CD8-positive, alpha-beta memory T cell (primary cell): Measurements from ENCODE around the gene ADGRB3. TPM values are rescaled to one million over a fixed set of nuclear protein-coding genes. Genes with fewer than 3 reads are reported as not detected.

Source experiments
- CTCF ChIA-PET: fragments of 350-600 bp; sonication (Branson Sonifier 250); formaldehyde crosslinking; loops from one replicate; lab custom pipeline; 2021; ENCODE audit warnings: antibody characterized with exemption; lab: Charles Lee
- POLR2A ChIA-PET: fragments of 350-600 bp; sonication (Branson Sonifier 250); formaldehyde crosslinking; loops from one replicate; lab custom pipeline; 2021; ENCODE audit warnings: antibody characterized with exemption; lab: Charles Lee
- DNase-seq, 5 donors: peaks; one replicate each; pipeline versions ENCODE4 v3.0.0 to v3.0.0-alpha.2; 2020 to 2022; ENCODE audit warnings: mixed read lengths in 1 of 5
- H3K27ac ChIP-seq: one replicate; pipeline ENCODE4 v1.7.0; 2013; ENCODE audit warnings: low read depth, mild to moderate bottlenecking, low read length, moderate library complexity
- H3K27me3 ChIP-seq: 2 replicates; pipeline ENCODE4 v1.7.0; 2013; ENCODE audit warnings: low read length, mild to moderate bottlenecking; ENCODE audit not compliant: insufficient read depth, poor library complexity, severe bottlenecking
- H3K36me3 ChIP-seq: 2 replicates; pipeline ENCODE4 v1.7.0; 2013; ENCODE audit warnings: mild to moderate bottlenecking, low read length, moderate library complexity; ENCODE audit not compliant: insufficient read depth
- H3K4me1 ChIP-seq: 2 replicates; pipeline ENCODE4 v1.7.0; 2013; ENCODE audit warnings: mild to moderate bottlenecking, low read length, moderate library complexity; ENCODE audit not compliant: insufficient read depth
- H3K4me3 ChIP-seq: 2 replicates; pipeline ENCODE4 v1.7.0; 2013; ENCODE audit warnings: mild to moderate bottlenecking, low read length
- H3K9me3 ChIP-seq: 2 replicates; pipeline ENCODE4 v1.7.0; 2013; ENCODE audit warnings: mild to moderate bottlenecking, low read length
- H3K27ac Mint-ChIP-seq, 8 donors: one replicate each; pipeline ENCODE4 v1.8.0; 2020 to 2021; ENCODE audit warnings: mixed read lengths in 8 of 8, mild to moderate bottlenecking in 6 of 8, inconsistent platforms in 3 of 8, moderate library complexity in 3 of 8
- H3K27me3 Mint-ChIP-seq, 2 donors: one replicate each; pipeline ENCODE4 v1.8.0; 2020 to 2021; ENCODE audit warnings: mixed read lengths in 2 of 2, mild to moderate bottlenecking in 1 of 2, moderate library complexity in 1 of 2
- H3K36me3 Mint-ChIP-seq, 3 donors: one replicate each; pipeline ENCODE4 v1.8.0; 2020 to 2021; ENCODE audit warnings: mixed read lengths in 3 of 3, inconsistent platforms in 1 of 3, mild to moderate bottlenecking in 1 of 3
- H3K4me1 Mint-ChIP-seq, 3 donors: one replicate each; pipeline ENCODE4 v1.8.0; 2020 to 2021; ENCODE audit warnings: mixed read lengths in 3 of 3, inconsistent platforms in 1 of 3, mild to moderate bottlenecking in 1 of 3
- H3K4me3 Mint-ChIP-seq, 7 donors: one replicate each; pipeline ENCODE4 v1.8.0; 2020 to 2021; ENCODE audit warnings: mixed read lengths in 7 of 7, mild to moderate bottlenecking in 6 of 7, moderate library complexity in 4 of 7, inconsistent platforms in 2 of 7
- H3K9me3 Mint-ChIP-seq, 5 donors: one replicate each; pipeline ENCODE4 v1.8.0; 2020 to 2022; ENCODE audit warnings: mixed read lengths in 5 of 5, mild to moderate bottlenecking in 3 of 5, moderate library complexity in 2 of 5, inconsistent platforms in 1 of 5
- polyA plus RNA-seq: library from polyadenylated mRNA; unstranded; fragments of 300-500 nt; fragmentation: Illumina TruSeq; gene quantifications from one replicate; pipeline ENCODE4 v1.2.3, GENCODE V29; 2021
- total RNA-seq, 2 experiments: library from RNA; stranded (reverse); gene quantifications; one replicate each; pipeline ENCODE4 v1.2.3, GENCODE V29; 2021

ADGRB3 gene
- total and polyA plus RNA-seq, 3 experiments from 2014 or later: not detected

- Mint-ChIP-seq H3K27me3 (no peaks in the 10 kb centered on the region), H3K4me1 (no peaks in the 10 kb centered on the region), H3K36me3 (no peaks in the 10 kb centered on the region), H3K9me3 (peaks cover 0 to 7% (median under 1%) of the 10 kb centered on the region in 5 donors), H3K4me3 (no peak overlapping the region), H3K27ac (no peak overlapping the region)
- H3K27ac ChIP-seq: no peak overlapping the region
- POLR2A ChIA-PET: no interaction called here
- no peaks in the 10 kb centered on the region for H3K27me3 ChIP-seq
- no peak overlapping the region for H3K4me3 ChIP-seq
- H3K36me3 ChIP-seq: no peaks in the 10 kb centered on the region
- DNase-seq: no peak
- CTCF ChIA-PET: no interaction called here
- H3K9me3 ChIP-seq: no peaks in the 10 kb centered on the region
- no peaks in the 10 kb centered on the region for H3K4me1 ChIP-seq
These were observed 763.6 kb downstream of the ADGRB3 start for GRCh38 chr6:69398729-69399128.

GRCh38 chr6:69408886-69409285, 773.8 kb downstream of the ADGRB3 start:
- Histone ChIP-seq H3K4me1 (no peaks in the 10 kb centered on the region), H3K27me3 (no peaks in the 10 kb centered on the region), H3K9me3 (no peaks in the 10 kb centered on the region), H3K4me3 (no peak overlapping the region), H3K27ac (no peak overlapping the region), H3K36me3 (no peaks in the 10 kb centered on the region)
- no peaks in the 10 kb centered on the region for H3K4me1 Mint-ChIP-seq
- no peak overlapping the region for H3K4me3 Mint-ChIP-seq
- H3K27me3 Mint-ChIP-seq: no peaks in the 10 kb centered on the region
- H3K27ac Mint-ChIP-seq: no peak overlapping the region
- H3K36me3 Mint-ChIP-seq: no peaks in the 10 kb centered on the region
- ChIA-PET CTCF (no interaction called here), POLR2A (no interaction called here)
- no peak for DNase-seq
- H3K9me3 Mint-ChIP-seq: peaks cover 9 to 23% (median 16%) of the 10 kb centered on the region in 5 donors

GRCh38 chr6:69416776-69417175, 781.7 kb downstream of the ADGRB3 start:
- no peaks in the 10 kb centered on the region for H3K36me3 Mint-ChIP-seq
- no peaks in the 10 kb centered on the region for H3K4me1 Mint-ChIP-seq
- H3K9me3 Mint-ChIP-seq: peaks cover 0 to 12% (median 2%) of the 10 kb centered on the region in 5 donors
- CTCF ChIA-PET: no interaction called here
- Histone ChIP-seq H3K4me3 (no peak overlapping the region), H3K4me1 (no peaks in the 10 kb centered on the region), H3K36me3 (no peaks in the 10 kb centered on the region), H3K27ac (no peak overlapping the region), H3K9me3 (no peaks in the 10 kb centered on the region), H3K27me3 (no peaks in the 10 kb centered on the region)
- H3K4me3 Mint-ChIP-seq: no peak overlapping the region
- POLR2A ChIA-PET: no interaction called here
- no peak overlapping the region for H3K27ac Mint-ChIP-seq
- no peak for DNase-seq
- H3K27me3 Mint-ChIP-seq: no peaks in the 10 kb centered on the region

- Mint-ChIP-seq H3K36me3 (no peaks in the 10 kb centered on the region), H3K9me3 (peaks cover 0 to 3% (median 0%) of the 10 kb centered on the region in 5 donors), H3K4me3 (no peak overlapping the region), H3K27ac (no peak overlapping the region), H3K27me3 (no peaks in the 10 kb centered on the region), H3K4me1 (no peaks in the 10 kb centered on the region)
- Histone ChIP-seq H3K9me3 (no peaks in the 10 kb centered on the region), H3K36me3 (no peaks in the 10 kb centered on the region), H3K4me1 (no peaks in the 10 kb centered on the region), H3K27me3 (no peaks in the 10 kb centered on the region), H3K27ac (no peak overlapping the region), H3K4me3 (no peak overlapping the region)
- no peak for DNase-seq
- POLR2A ChIA-PET: no interaction called here
- CTCF ChIA-PET: no interaction called here
These were observed 786.2 kb downstream of the ADGRB3 start for GRCh38 chr6:69421269-69421668.

GRCh38 chr6:69422020-69422419, 786.9 kb downstream of the ADGRB3 start:
- no peak overlapping the region for H3K27ac Mint-ChIP-seq

GRCh38 chr6:69422475-69422874, 787.4 kb downstream of the ADGRB3 start:
- CTCF ChIA-PET: no interaction called here
- H3K9me3 Mint-ChIP-seq: peaks cover 0 to 3% (median 0%) of the 10 kb centered on the region in 5 donors
- H3K36me3 Mint-ChIP-seq: no peaks in the 10 kb centered on the region
- H3K4me1 Mint-ChIP-seq: no peaks in the 10 kb centered on the region
- no peak overlapping the region for H3K27ac Mint-ChIP-seq
- H3K27me3 Mint-ChIP-seq: no peaks in the 10 kb centered on the region
- no peaks in the 10 kb centered on the region for H3K36me3 ChIP-seq
- POLR2A ChIA-PET: no interaction called here
- no peak overlapping the region for H3K4me3 ChIP-seq
- H3K27me3 ChIP-seq: no peaks in the 10 kb centered on the region
- H3K4me1 ChIP-seq: no peaks in the 10 kb centered on the region
- H3K4me3 Mint-ChIP-seq: no peak overlapping the region
- no peaks in the 10 kb centered on the region for H3K9me3 ChIP-seq
- no peak overlapping the region for H3K27ac ChIP-seq
- no peak for DNase-seq

More at GRCh38 chr6:69422020-69422419, 786.9 kb downstream of the ADGRB3 start:
- Histone ChIP-seq H3K36me3 (no peaks in the 10 kb centered on the region), H3K27me3 (no peaks in the 10 kb centered on the region), H3K4me1 (no peaks in the 10 kb centered on the region), H3K27ac (no peak overlapping the region), H3K4me3 (no peak overlapping the region), H3K9me3 (no peaks in the 10 kb centered on the region)
- Mint-ChIP-seq H3K4me3 (no peak overlapping the region), H3K36me3 (no peaks in the 10 kb centered on the region), H3K9me3 (peaks cover 0 to 3% (median 0%) of the 10 kb centered on the region in 5 donors), H3K4me1 (no peaks in the 10 kb centered on the region), H3K27me3 (no peaks in the 10 kb centered on the region)
- no peak for DNase-seq
- POLR2A ChIA-PET: no interaction called here
- CTCF ChIA-PET: no interaction called here

GRCh38 chr6:69423785-69424184, 788.7 kb downstream of the ADGRB3 start:
- ChIA-PET CTCF (no interaction called here), POLR2A (no interaction called here)
- Histone ChIP-seq H3K4me1 (no peaks in the 10 kb centered on the region), H3K9me3 (no peaks in the 10 kb centered on the region), H3K27ac (no peak overlapping the region), H3K4me3 (no peak overlapping the region), H3K36me3 (no peaks in the 10 kb centered on the region), H3K27me3 (no peaks in the 10 kb centered on the region)
- Mint-ChIP-seq H3K9me3 (peaks cover 0 to 3% (median 0%) of the 10 kb centered on the region in 5 donors), H3K4me1 (no peaks in the 10 kb centered on the region), H3K27ac (no peak overlapping the region), H3K4me3 (no peak overlapping the region), H3K36me3 (no peaks in the 10 kb centered on the region), H3K27me3 (no peaks in the 10 kb centered on the region)
- DNase-seq: no peak

GRCh38 chr6:69424581-69424980, 789.5 kb downstream of the ADGRB3 start:
- H3K27ac ChIP-seq: no peak overlapping the region
- no peak overlapping the region for H3K27ac Mint-ChIP-seq
- no peak overlapping the region for H3K4me3 Mint-ChIP-seq
- DNase-seq: no peak
- ChIA-PET CTCF (no interaction called here), POLR2A (no interaction called here)
- H3K27me3 Mint-ChIP-seq: no peaks in the 10 kb centered on the region
- no peaks in the 10 kb centered on the region for H3K27me3 ChIP-seq
- H3K4me3 ChIP-seq: no peak overlapping the region
- H3K4me1 Mint-ChIP-seq: no peaks in the 10 kb centered on the region
- H3K36me3 ChIP-seq: no peaks in the 10 kb centered on the region
- peaks cover 0 to under 1% (median 0%) of the 10 kb centered on the region in 5 donors for H3K9me3 Mint-ChIP-seq
- no peaks in the 10 kb centered on the region for H3K9me3 ChIP-seq
- H3K36me3 Mint-ChIP-seq: no peaks in the 10 kb centered on the region
- no peaks in the 10 kb centered on the region for H3K4me1 ChIP-seq

- H3K27ac ChIP-seq: no peak overlapping the region
- H3K4me1 ChIP-seq: no peaks in the 10 kb centered on the region
- DNase-seq: no peak
- H3K36me3 ChIP-seq: no peaks in the 10 kb centered on the region
- Mint-ChIP-seq H3K4me3 (no peak overlapping the region), H3K27ac (no peak overlapping the region), H3K9me3 (no peaks in the 10 kb centered on the region), H3K27me3 (no peaks in the 10 kb centered on the region), H3K4me1 (no peaks in the 10 kb centered on the region), H3K36me3 (no peaks in the 10 kb centered on the region)
- ChIA-PET CTCF (no interaction called here), POLR2A (no interaction called here)
- H3K9me3 ChIP-seq: no peaks in the 10 kb centered on the region
- H3K4me3 ChIP-seq: no peak overlapping the region
- no peaks in the 10 kb centered on the region for H3K27me3 ChIP-seq
These were observed 792.8 kb downstream of the ADGRB3 start for GRCh38 chr6:69427882-69428281.
